Measurements from ENCODE around the gene CX3CL1.
"Not testable (repeated sequence)": the region's sequence is repeated elsewhere in the genome, so short reads cannot be mapped to it uniquely, and the experiment has no call there.

CX3CL1 gene

GRCh38 chr16:57344094-57344493 is 28.2 kb upstream of the CX3CL1 start:
- not testable (repeated sequence) for H3K4me1 ChIP-seq (ENCODE audit: control insufficient read depth, insufficient read depth, low read length); H3K36me3 ChIP-seq (ENCODE audit: insufficient read depth, low read length); H3K9ac ChIP-seq (ENCODE audit: low read depth, low read length); H3K4me2 ChIP-seq (ENCODE audit: low read length); H3K9me3 ChIP-seq (replicated peaks; ENCODE audit: low read length); H3K4me3 ChIP-seq (ENCODE audit: low read length)
- peaks cover 47% of the 10 kb centered on the region for H3K27me3 ChIP-seq (ENCODE audit: control insufficient read depth, insufficient read depth, low read length)

DNA sequence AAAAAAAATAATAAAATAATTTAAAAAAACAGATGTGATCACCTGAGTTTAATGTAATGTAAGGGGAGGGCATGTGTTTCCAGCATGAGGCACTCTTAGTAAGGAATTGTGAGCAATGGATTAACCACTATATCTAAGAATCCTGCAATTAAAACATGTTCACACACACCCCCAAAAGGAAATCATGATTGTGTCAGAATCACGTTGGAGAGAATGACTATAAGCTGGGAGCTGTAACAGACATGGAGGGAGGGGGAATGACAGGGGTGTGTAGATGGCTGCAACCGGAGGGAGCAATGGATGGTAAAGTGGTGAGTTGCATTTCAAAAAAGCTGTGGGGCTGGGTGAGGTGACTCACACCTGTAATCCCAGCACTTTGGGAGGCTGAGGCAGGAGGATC is 27.3 kb upstream of the CX3CL1 start:
- Histone ChIP-seq H3K9me3 (replicated peaks; ENCODE audit: low read length) (no peaks in the 10 kb centered on the region), H3K27me3 (ENCODE audit: control insufficient read depth, insufficient read depth, low read length) (peaks cover 50% of the 10 kb centered on the region), H3K36me3 (ENCODE audit: insufficient read depth, low read length) (no peaks in the 10 kb centered on the region), H3K9ac (ENCODE audit: low read depth, low read length) (no peak overlapping the region), H3K4me1 (ENCODE audit: control insufficient read depth, insufficient read depth, low read length) (peaks cover 4% of the 10 kb centered on the region), H3K4me2 (ENCODE audit: low read length) (no peak overlapping the region), H3K4me3 (ENCODE audit: low read length) (no peak overlapping the region)

DNA sequence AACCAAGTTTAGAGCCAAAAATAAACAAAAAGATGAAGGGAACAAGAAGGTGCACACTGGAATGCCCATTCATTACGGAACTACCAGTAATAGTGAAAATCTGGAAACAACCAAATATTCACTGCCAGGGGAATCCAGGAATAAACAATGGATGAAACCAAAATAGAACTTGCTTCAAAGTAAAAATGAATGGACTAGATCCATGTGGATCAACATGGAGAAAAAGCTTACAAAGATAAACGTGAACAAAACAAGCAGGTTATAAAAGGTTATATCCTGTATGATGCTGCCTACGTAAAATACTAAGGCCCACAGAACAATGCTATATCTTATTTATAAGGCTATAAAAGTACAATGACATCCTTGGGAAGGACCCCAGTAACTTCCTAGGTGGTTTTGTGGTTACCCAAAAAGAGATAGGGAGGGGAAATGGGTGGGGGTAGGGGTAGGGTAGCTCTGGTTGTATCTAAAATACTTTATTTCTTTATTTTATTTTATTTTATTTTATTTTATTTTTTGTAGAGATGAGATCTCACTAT is 26.6 kb upstream of the CX3CL1 start:
- Histone ChIP-seq H3K9ac (ENCODE audit: low read depth, low read length) (no peak overlapping the region), H3K9me3 (replicated peaks; ENCODE audit: low read length) (no peaks in the 10 kb centered on the region), H3K27me3 (ENCODE audit: control insufficient read depth, insufficient read depth, low read length) (peaks cover 52% of the 10 kb centered on the region), H3K36me3 (ENCODE audit: insufficient read depth, low read length) (no peaks in the 10 kb centered on the region), H3K4me3 (ENCODE audit: low read length) (no peak overlapping the region), H3K4me1 (ENCODE audit: control insufficient read depth, insufficient read depth, low read length) (peaks cover 4% of the 10 kb centered on the region), H3K4me2 (ENCODE audit: low read length) (no peak overlapping the region)

DNA sequence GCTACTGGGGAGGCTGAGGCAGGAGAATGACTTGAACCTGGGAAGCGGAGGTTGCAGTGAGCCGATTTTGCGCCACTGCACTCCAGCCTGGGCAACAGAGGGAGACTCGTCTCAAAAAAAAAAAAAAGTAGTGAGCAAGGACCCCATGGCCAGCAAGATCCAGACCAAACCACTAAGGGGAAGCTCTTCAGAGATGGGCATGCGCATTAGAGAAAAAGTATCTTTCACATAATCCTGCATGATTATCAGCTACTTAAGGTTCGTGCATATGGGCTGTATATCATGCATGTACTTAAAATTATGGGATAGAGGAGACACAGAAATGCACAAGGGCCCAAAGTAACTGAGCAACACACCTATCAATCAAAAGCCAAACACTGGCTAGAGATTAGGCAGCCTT is 24.4 kb upstream of the CX3CL1 start:
- no peak overlapping the region for H3K4me3 ChIP-seq (ENCODE audit: low read length)
- H3K9ac ChIP-seq (ENCODE audit: low read depth, low read length), result no peak overlapping the region
- no peaks in the 10 kb centered on the region for H3K4me1 ChIP-seq (ENCODE audit: control insufficient read depth, insufficient read depth, low read length)
- peaks cover 53% of the 10 kb centered on the region for H3K27me3 ChIP-seq (ENCODE audit: control insufficient read depth, insufficient read depth, low read length)
- no peaks in the 10 kb centered on the region for H3K36me3 ChIP-seq (ENCODE audit: insufficient read depth, low read length)
- no peak overlapping the region for H3K4me2 ChIP-seq (ENCODE audit: low read length)
- H3K9me3 ChIP-seq (replicated peaks; ENCODE audit: low read length), result no peaks in the 10 kb centered on the region

GRCh38 chr16:57348327-57348726 is 24.0 kb upstream of the CX3CL1 start:
- H3K9me3 ChIP-seq (replicated peaks; ENCODE audit: low read length), result no peaks in the 10 kb centered on the region
- no peaks in the 10 kb centered on the region for H3K4me1 ChIP-seq (ENCODE audit: control insufficient read depth, insufficient read depth, low read length)
- H3K4me3 ChIP-seq (ENCODE audit: low read length), result no peak overlapping the region
- no peak overlapping the region for H3K4me2 ChIP-seq (ENCODE audit: low read length)
- H3K27me3 ChIP-seq (ENCODE audit: control insufficient read depth, insufficient read depth, low read length), result peaks cover 48% of the 10 kb centered on the region
- no peaks in the 10 kb centered on the region for H3K36me3 ChIP-seq (ENCODE audit: insufficient read depth, low read length)
- no peak overlapping the region for H3K9ac ChIP-seq (ENCODE audit: low read depth, low read length)

GRCh38 chr16:57349212-57350031 is 22.9 kb upstream of the CX3CL1 start:
- no peaks in the 10 kb centered on the region for H3K36me3 ChIP-seq (ENCODE audit: insufficient read depth, low read length)
- H3K9me3 ChIP-seq (replicated peaks; ENCODE audit: low read length), result no peaks in the 10 kb centered on the region
- no peaks in the 10 kb centered on the region for H3K4me1 ChIP-seq (ENCODE audit: control insufficient read depth, insufficient read depth, low read length)
- no peak overlapping the region for H3K9ac ChIP-seq (ENCODE audit: low read depth, low read length)
- no peak overlapping the region for H3K4me3 ChIP-seq (ENCODE audit: low read length)
- peaks cover 40% of the 10 kb centered on the region for H3K27me3 ChIP-seq (ENCODE audit: control insufficient read depth, insufficient read depth, low read length)
- H3K4me2 ChIP-seq (ENCODE audit: low read length), result no peak overlapping the region

GRCh38 chr16:57352636-57353047 is 19.6 kb upstream of the CX3CL1 start:
- Histone ChIP-seq H3K9me3 (replicated peaks; ENCODE audit: low read length) (no peaks in the 10 kb centered on the region), H3K27me3 (ENCODE audit: control insufficient read depth, insufficient read depth, low read length) (peaks cover 41% of the 10 kb centered on the region), H3K4me2 (ENCODE audit: low read length) (no peak overlapping the region), H3K4me3 (ENCODE audit: low read length) (no peak overlapping the region), H3K36me3 (ENCODE audit: insufficient read depth, low read length) (no peaks in the 10 kb centered on the region), H3K9ac (ENCODE audit: low read depth, low read length) (no peak overlapping the region), H3K4me1 (ENCODE audit: control insufficient read depth, insufficient read depth, low read length) (no peaks in the 10 kb centered on the region)

DNA sequence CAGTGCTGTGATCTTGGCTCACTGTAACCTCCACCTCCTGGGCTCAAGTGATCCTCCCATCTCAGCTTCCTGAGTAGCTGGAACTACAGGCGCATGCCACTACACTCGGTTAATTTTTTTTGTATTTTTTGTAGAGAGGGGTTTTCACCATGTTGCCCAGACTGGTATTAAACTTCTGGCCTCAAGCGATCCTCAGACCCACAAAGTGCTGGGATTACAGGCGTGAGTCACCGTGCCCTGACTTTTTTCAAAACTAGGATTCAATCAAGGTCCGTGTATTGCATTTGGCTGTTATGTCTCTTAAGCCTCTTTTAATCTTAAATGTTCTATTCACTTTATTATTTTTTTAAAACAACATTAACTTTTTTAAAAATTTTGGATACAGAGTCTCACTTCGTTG is 18.0 kb upstream of the CX3CL1 start:
- Histone ChIP-seq H3K36me3 (ENCODE audit: insufficient read depth, low read length) (no peaks in the 10 kb centered on the region), H3K4me1 (ENCODE audit: control insufficient read depth, insufficient read depth, low read length) (no peaks in the 10 kb centered on the region), H3K27me3 (ENCODE audit: control insufficient read depth, insufficient read depth, low read length) (peaks cover 28% of the 10 kb centered on the region), H3K4me3 (ENCODE audit: low read length) (no peak overlapping the region), H3K4me2 (ENCODE audit: low read length) (no peak overlapping the region), H3K9me3 (replicated peaks; ENCODE audit: low read length) (no peaks in the 10 kb centered on the region), H3K9ac (ENCODE audit: low read depth, low read length) (no peak overlapping the region)

GRCh38 chr16:57355898-57356414 is 16.3 kb upstream of the CX3CL1 start:
- Histone ChIP-seq H3K9me3 (replicated peaks; ENCODE audit: low read length) (no peaks in the 10 kb centered on the region), H3K27me3 (ENCODE audit: control insufficient read depth, insufficient read depth, low read length) (peaks cover 21% of the 10 kb centered on the region), H3K4me3 (ENCODE audit: low read length) (no peak overlapping the region), H3K36me3 (ENCODE audit: insufficient read depth, low read length) (no peaks in the 10 kb centered on the region), H3K4me2 (ENCODE audit: low read length) (no peak overlapping the region), H3K9ac (ENCODE audit: low read depth, low read length) (no peak overlapping the region), H3K4me1 (ENCODE audit: control insufficient read depth, insufficient read depth, low read length) (no peaks in the 10 kb centered on the region)

GRCh38 chr16:57356547-57356946 is 15.7 kb upstream of the CX3CL1 start:
- Histone ChIP-seq H3K27me3 (ENCODE audit: control insufficient read depth, insufficient read depth, low read length) (peaks cover 23% of the 10 kb centered on the region), H3K9ac (ENCODE audit: low read depth, low read length) (no peak overlapping the region), H3K9me3 (replicated peaks; ENCODE audit: low read length) (no peaks in the 10 kb centered on the region), H3K4me1 (ENCODE audit: control insufficient read depth, insufficient read depth, low read length) (no peaks in the 10 kb centered on the region), H3K4me3 (ENCODE audit: low read length) (no peak overlapping the region), H3K36me3 (ENCODE audit: insufficient read depth, low read length) (no peaks in the 10 kb centered on the region), H3K4me2 (ENCODE audit: low read length) (no peak overlapping the region)

- Histone ChIP-seq H3K27me3 (ENCODE audit: control insufficient read depth, insufficient read depth, low read length) (peaks cover 22% of the 10 kb centered on the region), H3K4me3 (ENCODE audit: low read length) (no peak overlapping the region), H3K4me2 (ENCODE audit: low read length) (no peak overlapping the region), H3K36me3 (ENCODE audit: insufficient read depth, low read length) (no peaks in the 10 kb centered on the region), H3K9ac (ENCODE audit: low read depth, low read length) (no peak overlapping the region), H3K9me3 (replicated peaks; ENCODE audit: low read length) (no peaks in the 10 kb centered on the region), H3K4me1 (ENCODE audit: control insufficient read depth, insufficient read depth, low read length) (no peaks in the 10 kb centered on the region)
Observed at GRCh38 chr16:57357330-57358085, 14.8 kb upstream of the CX3CL1 start.

Data from skeletal muscle satellite cell (primary cell).